GM12875 (cell line): ENCODE results near the gene DLGAP4.

Experiments
- H3K4me3 ChIP-seq: one replicate; pipeline ENCODE4 v1.5.1; 2011; ENCODE audit warnings: low read depth, low read length, control low read depth
- CTCF ChIP-seq: IDR thresholded peaks from 2 replicates; pipeline ENCODE4 v1.5.1; 2011; ENCODE audit warnings: low read depth, mild to moderate bottlenecking, control low read depth, inconsistent platforms, low read length, moderate library complexity, borderline replicate concordance; ENCODE audit not compliant: insufficient read depth

The DLGAP4 gene

GRCh38 chr20:36540551-36541211 lies 234.5 kb downstream of the DLGAP4 start:
- no peak for TF ChIP-seq CTCF

DNA sequence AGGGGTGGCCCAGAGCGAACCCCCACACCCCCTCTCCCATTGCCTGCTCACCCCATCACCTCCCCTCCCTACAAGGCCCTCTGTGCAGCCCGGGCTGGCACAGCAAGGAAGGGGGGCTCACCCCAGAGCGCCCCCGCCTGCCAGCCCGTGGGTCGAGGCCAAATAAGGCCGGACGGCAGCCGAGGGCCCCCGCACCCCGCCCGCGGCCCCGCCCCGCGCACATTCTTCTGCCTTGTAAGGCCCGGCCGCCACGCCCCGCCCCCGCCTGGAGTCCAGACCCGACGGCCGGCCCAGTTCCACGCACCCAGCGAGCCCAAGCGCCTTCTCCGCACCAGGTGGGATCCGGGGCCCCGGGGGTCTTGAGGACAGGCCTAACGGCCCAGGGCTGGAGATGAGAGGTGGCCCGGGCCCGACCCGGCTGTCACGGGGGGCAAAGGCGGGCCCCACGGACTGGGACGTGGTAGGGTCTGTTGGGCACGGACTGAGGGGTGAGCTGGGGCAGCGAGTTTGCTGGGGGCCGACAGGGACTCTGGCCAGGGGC lies 235.2 kb downstream of the DLGAP4 start, which contains the start of gene MYL9:
Gene MYL9 (plus strand): TSS at position 293 of the 541 bp plus-strand sequence. CDS start 3,366 bp downstream, outside the sequence.
- H3K4me3 ChIP-seq, result peak within 1 kb of the TSS; percentile 43
- TF ChIP-seq CTCF, result no peak

More at GRCh38 chr20:36540551-36541211, 234.5 kb downstream of the DLGAP4 start:
- no peak overlapping the region for H3K4me3 ChIP-seq

GRCh38 chr20:36541768-36542488 lies 235.8 kb downstream of the DLGAP4 start:
- peak overlapping the region; percentile 43 for H3K4me3 ChIP-seq
- TF ChIP-seq CTCF, result peak; percentile 52; the same call in 1 of the 2 replicates

GRCh38 chr20:36542516-36543183 lies 236.5 kb downstream of the DLGAP4 start:
- no peak overlapping the region for H3K4me3 ChIP-seq

DNA sequence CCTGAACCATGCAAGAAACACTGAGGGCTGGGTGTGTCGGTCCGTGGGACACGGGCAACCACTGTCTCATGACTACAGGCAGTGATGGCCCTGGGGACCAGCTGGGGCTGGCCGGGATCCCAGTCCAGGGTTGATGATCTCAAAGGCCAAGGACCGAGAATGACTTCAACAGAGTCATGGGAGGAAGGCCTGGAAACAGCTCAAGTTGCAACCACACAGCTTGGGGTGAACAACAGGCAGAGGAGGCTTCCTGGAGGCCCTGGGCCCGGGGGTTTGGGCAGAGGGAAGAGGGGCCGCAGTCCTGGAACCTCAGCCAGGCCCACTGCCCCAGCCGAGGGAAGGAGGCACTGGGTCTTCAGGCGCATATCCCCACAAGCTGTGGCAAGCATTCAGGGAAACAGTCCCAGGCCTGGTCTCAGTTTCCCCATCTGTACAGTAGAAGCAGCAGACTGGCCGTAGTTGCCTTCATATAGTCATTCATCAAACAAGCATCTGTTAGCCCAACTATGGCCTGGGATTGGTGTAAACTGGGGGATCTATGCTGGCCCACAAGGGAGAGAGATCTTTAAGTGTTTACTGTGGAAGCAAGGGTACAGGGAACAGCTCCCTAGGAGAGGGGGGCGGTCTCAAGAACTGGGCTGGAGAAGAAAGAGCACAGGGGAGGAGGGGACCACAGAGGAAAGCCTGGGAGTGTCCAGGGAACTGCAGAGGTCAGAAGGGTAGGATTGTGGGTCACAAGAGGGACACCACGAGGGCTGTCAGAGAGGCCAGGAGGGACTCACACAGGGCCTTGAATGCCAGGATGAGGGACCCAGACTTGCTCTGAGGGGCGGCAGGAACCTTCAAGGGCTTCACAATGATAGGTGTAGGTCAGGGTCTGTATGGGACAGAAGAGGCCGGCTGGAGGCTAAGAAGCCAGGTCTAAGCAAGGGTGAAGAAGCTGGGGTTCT lies 237.3 kb downstream of the DLGAP4 start:
- TF ChIP-seq CTCF, result no peak
- no peak overlapping the region for H3K4me3 ChIP-seq

More at GRCh38 chr20:36542516-36543183, 236.5 kb downstream of the DLGAP4 start:
- no peak for TF ChIP-seq CTCF

DNA sequence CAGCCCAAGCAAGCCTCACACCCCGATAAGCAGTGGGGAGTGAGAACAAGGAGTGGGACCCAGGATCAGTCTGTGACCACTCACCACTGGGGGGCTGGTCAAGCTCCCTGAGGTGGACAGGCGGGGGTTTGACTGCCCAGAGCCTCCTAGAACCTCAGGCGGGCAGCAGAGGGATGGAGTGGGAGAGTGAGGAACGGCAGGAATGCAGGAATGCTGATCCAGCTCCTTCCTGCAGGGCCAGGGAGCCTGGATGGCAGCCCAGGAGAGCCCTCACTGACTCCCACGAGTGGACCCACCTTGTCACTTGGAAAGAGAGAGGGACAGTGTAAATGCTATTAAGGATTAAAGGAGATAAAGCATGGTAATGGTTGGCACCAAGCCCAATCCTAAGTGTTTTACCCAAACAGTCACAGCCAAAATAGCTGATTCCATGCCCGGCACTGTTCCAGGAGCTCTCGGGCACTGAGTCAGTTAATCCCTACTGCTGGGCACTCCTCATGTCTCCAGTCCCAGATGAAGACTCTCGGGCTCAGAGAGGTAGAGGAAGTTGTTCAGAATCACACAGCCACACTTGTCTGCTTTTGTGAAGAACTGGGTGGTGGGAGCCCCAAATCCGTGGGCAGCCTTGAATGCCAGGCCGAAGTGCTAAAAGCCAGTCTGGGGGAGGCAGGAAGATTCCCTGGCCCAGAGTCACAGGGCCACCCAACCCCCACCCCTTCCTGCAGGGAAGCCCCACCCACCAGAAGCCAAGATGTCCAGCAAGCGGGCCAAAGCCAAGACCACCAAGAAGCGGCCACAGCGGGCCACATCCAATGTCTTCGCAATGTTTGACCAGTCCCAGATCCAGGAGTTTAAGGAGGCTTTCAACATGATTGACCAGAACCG lies 238.2 kb downstream of the DLGAP4 start:
- H3K4me3 ChIP-seq, result no peak overlapping the region
- no peak for TF ChIP-seq CTCF
